ENCODE measurements around the gene KRT86.

Gene KRT86

GRCh38 chr12:52356762-52357580 is 82.5 kb downstream of the KRT86 start:
- no peak for DNase-seq (ENCODE audit: low spot score)

Measured in activated CD4-positive, alpha-beta T cell treated with anti-CD3 and anti-CD28 coated beads, Interleukin-2, Interleukin-4, amounts not matched to agents 100 ng/mL and 50 ng/mL, durations not matched to agents 16 hours and 8 hours (primary cell).